Lower lobe of right lung (tissue), 2 donors: ENCODE measurements around the gene CIITA. TPM values are rescaled to one million over a fixed set of nuclear protein-coding genes. Genes with fewer than 3 reads are reported as not detected.
A peak's percentile ranks its signal among the peaks of the same experiment; 100 is the strongest.

Experiments used
- ATAC-seq, 2 donors: fragments of 200-7000 bp; cut with Tn5 transposase; one replicate each; pipeline ENCODE4 v1.9.1; 2020 to 2022; ENCODE audit warnings: mild to moderate bottlenecking in 2 of 2, moderate library complexity in 2 of 2
- DNase-seq: peaks from one replicate; pipeline ENCODE4 v3.0.0-alpha.2; 2020
- H3K27ac ChIP-seq: fragments of 200-600 bp; one replicate; pipeline ENCODE4 v1.8.0; 2022
- H3K27me3 ChIP-seq: fragments of 200-600 bp; one replicate; pipeline ENCODE4 v1.8.0; 2022; ENCODE audit warnings: low read depth
- H3K36me3 ChIP-seq: fragments of 200-600 bp; one replicate; pipeline ENCODE4 v1.8.0; 2022; ENCODE audit warnings: mild to moderate bottlenecking
- H3K4me1 ChIP-seq: fragments of 200-600 bp; one replicate; pipeline ENCODE4 v1.8.0; 2022
- H3K4me3 ChIP-seq: fragments of 200-600 bp; one replicate; pipeline ENCODE4 v1.8.0; 2022; ENCODE audit warnings: mild to moderate bottlenecking
- H3K9me3 ChIP-seq: fragments of 200-600 bp; one replicate; pipeline ENCODE4 v1.8.0; 2022
- intact Hi-C: fragments of 100-400 bp; cut with DNase I; formaldehyde crosslinking; loops from one replicate; pipeline ENCODE4 v1.11.0; 2022
- total RNA-seq: library from RNA; stranded (reverse); fragmentation: NEBNext Ultra II Directional; extraction: Animal tissue kit (Norgen Biotek cat#: 25700); gene quantifications from one replicate; pipeline ENCODE4 v1.2.1, GENCODE V29; 2021
- TF ChIP-seq, protein P1 (sequence below): fragments of 200-600 bp; IDR thresholded peaks from one replicate; pipeline ENCODE4 v1.8.0; 2022; ENCODE audit warnings: antibody characterized with exemption, mild to moderate bottlenecking
- donor health status: DM: no; HTN: yes; CAD: no; lungs with severe emphysema.

Gene CIITA
- total RNA-seq, 1 donor from 2014 or later = 119 TPM

- peak overlapping the region; percentile 88 for H3K27ac ChIP-seq
- no peak for DNase-seq
- H3K4me1 ChIP-seq = peaks cover 58% of the 10 kb centered on the region
- no peaks in the 10 kb centered on the region for H3K9me3 ChIP-seq
- ATAC-seq = no peak
- H3K4me3 ChIP-seq = peak overlapping the region; percentile 93
- intact Hi-C loops = no loop called here
- TF ChIP-seq, protein P1, sequence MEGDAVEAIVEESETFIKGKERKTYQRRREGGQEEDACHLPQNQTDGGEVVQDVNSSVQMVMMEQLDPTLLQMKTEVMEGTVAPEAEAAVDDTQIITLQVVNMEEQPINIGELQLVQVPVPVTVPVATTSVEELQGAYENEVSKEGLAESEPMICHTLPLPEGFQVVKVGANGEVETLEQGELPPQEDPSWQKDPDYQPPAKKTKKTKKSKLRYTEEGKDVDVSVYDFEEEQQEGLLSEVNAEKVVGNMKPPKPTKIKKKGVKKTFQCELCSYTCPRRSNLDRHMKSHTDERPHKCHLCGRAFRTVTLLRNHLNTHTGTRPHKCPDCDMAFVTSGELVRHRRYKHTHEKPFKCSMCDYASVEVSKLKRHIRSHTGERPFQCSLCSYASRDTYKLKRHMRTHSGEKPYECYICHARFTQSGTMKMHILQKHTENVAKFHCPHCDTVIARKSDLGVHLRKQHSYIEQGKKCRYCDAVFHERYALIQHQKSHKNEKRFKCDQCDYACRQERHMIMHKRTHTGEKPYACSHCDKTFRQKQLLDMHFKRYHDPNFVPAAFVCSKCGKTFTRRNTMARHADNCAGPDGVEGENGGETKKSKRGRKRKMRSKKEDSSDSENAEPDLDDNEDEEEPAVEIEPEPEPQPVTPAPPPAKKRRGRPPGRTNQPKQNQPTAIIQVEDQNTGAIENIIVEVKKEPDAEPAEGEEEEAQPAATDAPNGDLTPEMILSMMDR = no peak
- no peaks in the 10 kb centered on the region for H3K27me3 ChIP-seq
- H3K36me3 ChIP-seq = no peaks in the 10 kb centered on the region
Measured at GRCh38 chr16:10945065-10945787, 68.2 kb downstream of the CIITA start.

DNA sequence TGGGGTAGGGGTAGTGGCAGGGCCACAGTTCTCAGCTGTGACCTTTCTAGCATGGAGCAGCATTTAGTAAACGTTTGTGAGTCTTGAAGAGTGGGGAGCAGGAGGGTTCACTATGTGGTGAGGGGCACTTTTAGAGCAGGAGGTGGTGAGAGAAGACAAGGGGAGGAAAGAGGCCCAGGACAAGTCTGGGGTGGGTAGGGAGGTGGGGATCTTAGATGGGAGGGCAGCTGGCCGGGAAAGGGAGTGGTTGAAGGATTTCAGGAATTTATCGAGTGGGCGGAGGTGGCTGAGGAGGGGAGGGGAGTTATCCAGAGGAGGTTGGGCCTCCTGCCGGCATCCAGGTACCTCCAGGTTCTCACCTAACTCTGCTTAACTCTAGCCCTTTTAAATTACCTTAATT is 69.3 kb downstream of the CIITA start:
- peak overlapping the region; percentile 5 for H3K4me3 ChIP-seq
- no peaks in the 10 kb centered on the region for H3K9me3 ChIP-seq
- no peak for DNase-seq
- TF ChIP-seq, protein P1 = no peak
- intact Hi-C loops = no loop called here
- no peaks in the 10 kb centered on the region for H3K27me3 ChIP-seq
- H3K27ac ChIP-seq = peak overlapping the region; percentile 88
- H3K36me3 ChIP-seq = no peaks in the 10 kb centered on the region
- ATAC-seq = peak; percentile 4 to 49
- peaks cover 58% of the 10 kb centered on the region for H3K4me1 ChIP-seq

GRCh38 chr16:10947211-10947787 is 70.3 kb downstream of the CIITA start:
- Histone ChIP-seq H3K27ac (no peak overlapping the region), H3K36me3 (no peaks in the 10 kb centered on the region), H3K27me3 (no peaks in the 10 kb centered on the region), H3K9me3 (no peaks in the 10 kb centered on the region), H3K4me1 (peaks cover 59% of the 10 kb centered on the region), H3K4me3 (no peak overlapping the region)
- no peak for DNase-seq
- no peak for ATAC-seq
- intact Hi-C loops = no loop called here
- TF ChIP-seq, protein P1 = no peak

- Histone ChIP-seq H3K36me3 (no peaks in the 10 kb centered on the region), H3K4me1 (peaks cover 61% of the 10 kb centered on the region), H3K27me3 (no peaks in the 10 kb centered on the region), H3K4me3 (no peak overlapping the region), H3K9me3 (no peaks in the 10 kb centered on the region), H3K27ac (no peak overlapping the region)
- TF ChIP-seq, protein P1 = peak; percentile 9
- ATAC-seq (peak in 1 of 2 donors; percentile 55), DNase-seq (no peak)
- intact Hi-C loops = no loop called here
Measured at GRCh38 chr16:10949424-10949970, 72.5 kb downstream of the CIITA start.

- intact Hi-C loops = no loop called here
- ATAC-seq (no peak), DNase-seq (no peak)
- Histone ChIP-seq H3K4me1 (peaks cover 62% of the 10 kb centered on the region), H3K4me3 (no peak overlapping the region), H3K36me3 (no peaks in the 10 kb centered on the region), H3K9me3 (no peaks in the 10 kb centered on the region), H3K27me3 (no peaks in the 10 kb centered on the region), H3K27ac (no peak overlapping the region)
- TF ChIP-seq, protein P1 = no peak
Measured at GRCh38 chr16:10950393-10950792, 73.4 kb downstream of the CIITA start.
